GM19193 (cell line): ENCODE measurements around the gene PI4KB.

ENCODE experiments used
- POLR2A ChIP-seq: IDR thresholded peaks from 4 replicates; pipeline ENCODE4 v1.6.1; 2011; ENCODE audit not compliant: insufficient read depth, insufficient read length; ENCODE audit errors: extremely low read depth

The PI4KB gene

GRCh38 chr1:151292207-151293030 is 34.8 kb downstream of the PI4KB start:
- peak; percentile 31 for TF ChIP-seq POLR2A

- TF ChIP-seq POLR2A: no peak
Observed at GRCh38 chr1:151290709-151291303, 36.4 kb downstream of the PI4KB start.

GRCh38 chr1:151289991-151290708 is 37.1 kb downstream of the PI4KB start:
- no peak for TF ChIP-seq POLR2A

- TF ChIP-seq POLR2A: peak; percentile 6
Observed at GRCh38 chr1:151289080-151289935, 37.9 kb downstream of the PI4KB start.

GRCh38 chr1:151288502-151288901 is 38.7 kb downstream of the PI4KB start:
- peak; percentile 15 for TF ChIP-seq POLR2A

GRCh38 chr1:151287767-151288500 is 39.3 kb downstream of the PI4KB start:
- TF ChIP-seq POLR2A: no peak

GRCh38 chr1:151287341-151287699 is 39.9 kb downstream of the PI4KB start:
- no peak for TF ChIP-seq POLR2A

GRCh38 chr1:151286619-151287340 is 40.4 kb downstream of the PI4KB start:
- TF ChIP-seq POLR2A: no peak

- TF ChIP-seq POLR2A: no peak
Observed at GRCh38 chr1:151284013-151284577, 43.1 kb downstream of the PI4KB start.

GRCh38 chr1:151282883-151283725 is 44.1 kb downstream of the PI4KB start:
- TF ChIP-seq POLR2A: no peak

- peak; percentile 67 for TF ChIP-seq POLR2A
Observed at GRCh38 chr1:151281969-151282882, 45.0 kb downstream of the PI4KB start, which contains the start of gene ZNF687. Gene ZNF687 (plus strand): TSS chr1:151282299. CDS start chr1:151286292, 3,993 bp downstream.

- TF ChIP-seq POLR2A: peak; percentile 80
Observed at GRCh38 chr1:151281225-151281968, 45.8 kb downstream of the PI4KB start.
